GM12873 (cell line): ENCODE measurements around the gene P4HA3.

ENCODE experiments used
- TF ChIP-seq, protein P1 (sequence below): IDR thresholded peaks from 2 replicates; pipeline ENCODE4 v1.5.1; 2012; ENCODE audit warnings: low read depth, mild to moderate bottlenecking, moderate library complexity, low read length, control low read depth; ENCODE audit not compliant: insufficient read depth; ENCODE audit errors: missing control alignments

Gene P4HA3

DNA sequence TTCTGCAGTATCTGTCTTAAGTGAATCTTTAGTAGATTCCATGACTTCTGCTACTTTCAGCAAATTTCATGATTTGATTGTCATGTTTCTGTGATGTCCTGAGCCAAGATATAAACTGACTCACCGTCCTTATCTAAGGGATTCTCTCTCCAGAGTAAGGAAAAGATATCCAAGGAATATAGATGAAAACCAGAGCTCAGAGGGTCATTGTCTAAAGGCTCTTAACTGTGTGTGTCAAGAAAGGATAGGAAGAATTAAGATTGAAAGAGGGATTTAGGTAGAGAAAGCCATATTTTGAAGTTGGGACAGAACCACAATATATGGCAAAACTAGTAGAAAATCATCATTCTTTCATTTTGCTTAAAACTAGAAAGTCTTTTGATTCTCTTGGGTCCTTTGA, 89.6 kb downstream of the P4HA3 start:
- TF ChIP-seq, protein P1, sequence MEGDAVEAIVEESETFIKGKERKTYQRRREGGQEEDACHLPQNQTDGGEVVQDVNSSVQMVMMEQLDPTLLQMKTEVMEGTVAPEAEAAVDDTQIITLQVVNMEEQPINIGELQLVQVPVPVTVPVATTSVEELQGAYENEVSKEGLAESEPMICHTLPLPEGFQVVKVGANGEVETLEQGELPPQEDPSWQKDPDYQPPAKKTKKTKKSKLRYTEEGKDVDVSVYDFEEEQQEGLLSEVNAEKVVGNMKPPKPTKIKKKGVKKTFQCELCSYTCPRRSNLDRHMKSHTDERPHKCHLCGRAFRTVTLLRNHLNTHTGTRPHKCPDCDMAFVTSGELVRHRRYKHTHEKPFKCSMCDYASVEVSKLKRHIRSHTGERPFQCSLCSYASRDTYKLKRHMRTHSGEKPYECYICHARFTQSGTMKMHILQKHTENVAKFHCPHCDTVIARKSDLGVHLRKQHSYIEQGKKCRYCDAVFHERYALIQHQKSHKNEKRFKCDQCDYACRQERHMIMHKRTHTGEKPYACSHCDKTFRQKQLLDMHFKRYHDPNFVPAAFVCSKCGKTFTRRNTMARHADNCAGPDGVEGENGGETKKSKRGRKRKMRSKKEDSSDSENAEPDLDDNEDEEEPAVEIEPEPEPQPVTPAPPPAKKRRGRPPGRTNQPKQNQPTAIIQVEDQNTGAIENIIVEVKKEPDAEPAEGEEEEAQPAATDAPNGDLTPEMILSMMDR = no peak

DNA sequence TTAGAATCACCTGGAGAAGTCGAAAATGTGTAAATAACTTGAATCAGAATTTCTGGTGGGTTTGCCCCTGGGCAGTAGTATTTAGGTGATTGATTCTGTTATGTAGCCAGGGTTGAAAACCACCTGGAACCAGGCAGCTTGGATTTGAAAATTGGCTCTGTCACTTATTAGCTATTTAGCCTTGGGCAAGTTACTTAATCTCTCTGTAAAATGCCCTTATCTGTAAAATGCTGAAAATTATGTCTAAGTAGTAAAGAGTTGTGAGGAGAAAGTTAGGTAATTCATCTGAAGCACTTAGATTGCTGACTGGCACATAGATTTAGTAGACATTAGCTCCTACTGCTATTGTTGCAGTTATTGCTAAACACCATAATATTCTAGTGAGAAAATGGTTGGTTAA, 91.1 kb downstream of the P4HA3 start:
- TF ChIP-seq, protein P1 = no peak
